ENCODE measurements around the gene ATP6AP1. TPM values are rescaled to one million over a fixed set of nuclear protein-coding genes. Genes with fewer than 3 reads are reported as not detected.

ATP6AP1 gene
- total RNA-seq, 2 donors from 2014 or later = 46.7 to 106 TPM

DNA sequence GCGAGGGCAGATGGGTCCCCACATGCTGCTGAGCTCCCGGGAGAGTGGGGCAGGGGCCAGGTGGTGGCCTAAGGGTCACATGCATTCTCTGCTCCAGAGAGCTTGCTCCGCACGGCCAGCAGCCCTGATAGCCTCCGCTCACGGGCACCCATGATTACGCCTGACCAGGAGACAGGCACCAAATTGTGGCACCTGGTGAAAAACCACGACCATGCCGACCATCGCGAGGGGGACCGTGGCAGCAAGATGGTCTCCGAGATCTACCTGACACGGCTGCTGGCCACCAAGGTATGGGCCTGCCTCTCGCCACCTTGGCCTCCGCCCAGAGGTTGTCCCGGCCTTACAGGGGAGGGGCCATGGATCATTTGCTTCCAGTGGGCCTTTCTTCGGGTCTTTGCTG lies 41.4 kb downstream of the ATP6AP1 start:
- no peaks in the 10 kb centered on the region for H3K27me3 Mint-ChIP-seq
- DNase-seq (ENCODE audit: low spot score) (peak; percentile 41), ATAC-seq (no peak)
- H3K4me1 Mint-ChIP-seq (ENCODE audit: low read depth in 2 of 2) = peaks cover 0 to 3% of the 10 kb centered on the region in 2 donors
- H3K36me3 Mint-ChIP-seq = no peaks in the 10 kb centered on the region
- no peak overlapping the region for H3K4me3 Mint-ChIP-seq
- H3K9me3 Mint-ChIP-seq = no peaks in the 10 kb centered on the region
- H3K27ac Mint-ChIP-seq = no peak overlapping the region

DNA sequence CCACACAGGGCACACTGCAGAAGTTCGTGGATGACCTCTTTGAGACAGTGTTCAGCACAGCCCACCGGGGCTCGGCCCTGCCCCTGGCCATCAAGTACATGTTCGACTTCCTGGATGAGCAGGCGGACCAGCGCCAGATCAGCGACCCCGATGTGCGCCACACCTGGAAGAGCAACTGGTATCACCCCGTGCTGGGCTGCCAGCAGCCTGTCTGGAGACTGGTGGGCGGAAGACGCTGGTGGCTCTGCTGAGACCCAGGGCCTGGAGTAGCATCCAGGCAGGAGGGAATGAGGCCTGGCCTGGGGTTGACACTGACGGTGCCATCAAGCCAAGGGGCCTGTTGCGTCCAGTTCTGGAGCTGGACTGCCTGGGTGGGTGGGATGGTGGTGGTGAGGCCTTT lies 42.0 kb downstream of the ATP6AP1 start:
- DNase-seq (ENCODE audit: low spot score) (peak; percentile 55), ATAC-seq (no peak)
- no peak overlapping the region for H3K27ac Mint-ChIP-seq
- H3K36me3 Mint-ChIP-seq = no peaks in the 10 kb centered on the region
- H3K4me1 Mint-ChIP-seq (ENCODE audit: low read depth in 2 of 2) = peaks cover 0 to 3% of the 10 kb centered on the region in 2 donors
- no peaks in the 10 kb centered on the region for H3K9me3 Mint-ChIP-seq
- no peaks in the 10 kb centered on the region for H3K27me3 Mint-ChIP-seq
- no peak overlapping the region for H3K4me3 Mint-ChIP-seq

DNA sequence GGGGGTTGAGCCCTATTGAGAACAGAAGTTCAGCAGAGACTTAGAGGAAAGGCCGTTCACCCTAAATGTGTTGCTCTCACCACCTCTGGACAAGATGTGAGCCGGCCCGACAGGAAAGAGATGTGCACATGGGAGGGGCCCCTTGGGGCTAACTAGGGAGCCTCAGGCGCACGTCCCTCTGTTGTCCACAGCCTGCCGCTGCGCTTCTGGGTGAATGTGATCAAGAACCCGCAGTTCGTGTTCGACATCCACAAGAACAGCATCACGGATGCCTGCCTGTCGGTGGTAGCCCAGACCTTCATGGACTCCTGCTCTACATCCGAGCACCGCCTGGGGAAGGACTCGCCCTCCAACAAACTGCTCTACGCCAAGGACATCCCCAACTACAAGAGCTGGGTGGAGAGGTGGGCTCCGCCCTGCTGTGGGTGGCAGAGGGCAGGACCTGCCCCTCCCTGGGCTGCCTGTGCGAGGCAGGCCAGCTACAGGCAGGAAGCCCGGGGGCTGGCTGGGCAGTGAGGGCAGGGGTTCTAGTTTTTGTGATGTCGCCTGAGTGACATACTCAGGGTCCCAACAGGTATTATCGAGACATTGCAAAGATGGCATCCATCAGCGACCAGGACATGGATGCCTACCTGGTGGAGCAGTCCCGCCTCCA lies 42.6 kb downstream of the ATP6AP1 start:
- DNase-seq (ENCODE audit: low spot score) (peak; percentile 28), ATAC-seq (no peak)
- Mint-ChIP-seq H3K9me3 (no peaks in the 10 kb centered on the region), H3K4me1 (ENCODE audit: low read depth in 2 of 2) (peaks cover 0 to 3% of the 10 kb centered on the region in 2 donors), H3K4me3 (no peak overlapping the region), H3K36me3 (no peaks in the 10 kb centered on the region), H3K27me3 (no peaks in the 10 kb centered on the region), H3K27ac (no peak overlapping the region)

- Mint-ChIP-seq H3K4me1 (ENCODE audit: low read depth in 2 of 2) (peaks cover 0 to 3% of the 10 kb centered on the region in 2 donors), H3K27ac (no peak overlapping the region)
Observed at GRCh38 chrX:154471839-154472684, 43.6 kb downstream of the ATP6AP1 start.

DNA sequence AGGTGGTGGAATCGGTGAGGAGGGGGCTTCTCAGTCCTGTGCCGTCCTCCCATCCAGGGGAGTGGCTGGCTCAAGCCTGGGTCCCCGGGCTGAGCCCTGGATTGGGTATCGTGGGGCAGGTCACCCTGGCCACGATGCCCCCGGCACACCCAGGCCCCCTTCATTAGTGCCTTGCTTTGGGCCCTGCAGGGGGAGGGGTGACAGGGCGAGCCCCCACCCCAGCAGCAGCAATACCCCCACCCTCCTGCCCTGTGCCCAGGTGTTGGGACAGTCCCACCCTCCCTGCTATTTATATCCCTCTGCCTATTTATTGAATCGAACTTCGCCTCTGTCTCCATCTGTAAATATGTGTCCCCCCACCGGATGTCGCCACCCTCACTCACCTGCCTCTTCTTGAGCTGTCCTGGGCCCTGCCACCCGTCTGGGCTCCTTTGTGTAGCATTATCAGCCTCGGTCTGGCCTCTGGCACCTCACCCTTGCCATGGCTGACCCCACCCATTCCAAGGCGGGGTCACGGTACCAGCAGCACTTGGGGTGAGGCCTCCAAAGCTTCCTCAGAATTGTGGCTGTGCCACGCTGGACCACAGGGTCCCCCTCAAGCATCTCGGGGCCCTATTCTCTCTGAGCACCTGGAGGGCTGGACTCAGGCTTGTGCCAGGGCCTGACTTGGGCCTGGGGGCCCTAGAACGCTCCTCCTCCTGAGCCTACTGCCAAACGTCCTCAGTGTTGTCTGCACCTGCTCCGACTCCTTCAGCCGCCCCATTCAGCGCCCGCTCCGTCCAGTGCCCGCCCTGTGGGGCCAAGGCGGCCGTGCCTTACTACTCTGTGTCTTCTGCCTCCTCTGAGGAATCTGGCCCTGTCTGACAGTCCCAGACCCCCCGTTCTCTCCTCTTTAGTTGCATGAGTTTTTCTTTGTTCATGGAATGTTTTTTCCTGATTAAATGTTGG lies 44.5 kb downstream of the ATP6AP1 start:
- DNase-seq (ENCODE audit: low spot score) = no peak
- H3K36me3 Mint-ChIP-seq = no peaks in the 10 kb centered on the region
- peaks cover 0 to 3% of the 10 kb centered on the region in 2 donors for H3K4me1 Mint-ChIP-seq (ENCODE audit: low read depth in 2 of 2)
- H3K27ac Mint-ChIP-seq = no peak overlapping the region
- ATAC-seq = no peak
- H3K9me3 Mint-ChIP-seq = no peaks in the 10 kb centered on the region
- H3K4me3 Mint-ChIP-seq = no peak overlapping the region
- H3K27me3 Mint-ChIP-seq = no peaks in the 10 kb centered on the region

More at GRCh38 chrX:154471839-154472684, 43.6 kb downstream of the ATP6AP1 start:
- Mint-ChIP-seq H3K27me3 (no peaks in the 10 kb centered on the region), H3K4me3 (no peak overlapping the region), H3K9me3 (no peaks in the 10 kb centered on the region), H3K36me3 (no peaks in the 10 kb centered on the region)
- no peak for ATAC-seq
- no peak for DNase-seq (ENCODE audit: low spot score)

GRCh38 chrX:154473683-154474082 lies 45.2 kb downstream of the ATP6AP1 start:
- H3K36me3 Mint-ChIP-seq = no peaks in the 10 kb centered on the region
- H3K4me3 Mint-ChIP-seq = no peak overlapping the region
- H3K27ac Mint-ChIP-seq = no peak overlapping the region
- no peaks in the 10 kb centered on the region for H3K9me3 Mint-ChIP-seq
- ATAC-seq (no peak), DNase-seq (ENCODE audit: low spot score) (no peak)
- peaks cover 0 to 3% of the 10 kb centered on the region in 2 donors for H3K4me1 Mint-ChIP-seq (ENCODE audit: low read depth in 2 of 2)
- no peaks in the 10 kb centered on the region for H3K27me3 Mint-ChIP-seq

- Mint-ChIP-seq H3K36me3 (no peaks in the 10 kb centered on the region), H3K27ac (no peak overlapping the region), H3K27me3 (no peaks in the 10 kb centered on the region), H3K9me3 (no peaks in the 10 kb centered on the region), H3K4me3 (no peak overlapping the region), H3K4me1 (ENCODE audit: low read depth in 2 of 2) (peaks cover 6 to 7% of the 10 kb centered on the region in 2 donors)
- ATAC-seq = no peak
- DNase-seq (ENCODE audit: low spot score) = no peak
Observed at GRCh38 chrX:154476821-154477220, 48.3 kb downstream of the ATP6AP1 start.

DNA sequence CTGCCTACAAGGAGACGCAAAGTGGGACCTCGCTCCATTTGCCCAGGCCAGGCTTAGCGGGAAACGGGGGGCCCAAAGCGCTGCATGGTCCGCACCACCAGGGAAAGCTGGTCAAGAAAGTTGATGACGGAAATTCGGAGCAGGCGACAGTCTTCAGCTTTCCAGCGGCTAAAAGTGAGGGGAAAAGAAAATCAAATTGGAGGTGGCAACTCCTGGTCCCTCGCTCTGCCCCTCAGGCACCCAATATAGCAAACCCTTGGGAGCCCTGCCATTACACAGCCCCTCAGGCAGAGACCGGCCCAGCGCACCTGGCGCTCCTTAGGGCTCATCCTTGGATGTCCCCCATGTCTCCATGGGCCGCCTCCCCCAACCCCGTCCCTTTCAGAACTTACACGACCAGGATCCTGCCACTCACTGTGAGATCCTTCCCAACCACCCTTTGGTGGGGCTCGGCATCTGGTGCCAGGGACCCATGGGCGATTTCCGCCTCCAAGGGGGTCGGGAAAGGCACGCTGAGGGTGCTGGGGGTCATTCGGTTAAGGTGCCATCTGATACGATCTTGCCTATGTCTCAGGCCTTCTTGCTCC lies 49.5 kb downstream of the ATP6AP1 start:
- DNase-seq (ENCODE audit: low spot score) = no peak
- no peak for ATAC-seq
- peak overlapping the region in 1 of 2 donors; percentile 87 for H3K27ac Mint-ChIP-seq
- H3K4me1 Mint-ChIP-seq (ENCODE audit: low read depth in 2 of 2) = peaks cover 6 to 7% of the 10 kb centered on the region in 2 donors
- H3K4me3 Mint-ChIP-seq = peak overlapping the region; percentile 80
- no peaks in the 10 kb centered on the region for H3K9me3 Mint-ChIP-seq
- peaks cover 0 to 3% of the 10 kb centered on the region in 2 donors for H3K27me3 Mint-ChIP-seq
- no peaks in the 10 kb centered on the region for H3K36me3 Mint-ChIP-seq

GRCh38 chrX:154478728-154479622 lies 50.5 kb downstream of the ATP6AP1 start, which contains the start of gene LAGE3:
TSS of gene LAGE3 (minus strand) at chrX:154479281. CDS start at chrX:154478915, 366 bp downstream.
- DNase-seq (ENCODE audit: low spot score) (peak; percentile 93), ATAC-seq (peak; percentile 93 to 94)
- Mint-ChIP-seq H3K9me3 (no peaks in the 10 kb centered on the region), H3K27me3 (peaks cover 0 to 3% of the 10 kb centered on the region in 2 donors), H3K4me3 (peak within 1 kb of the TSS; percentile 80), H3K36me3 (no peaks in the 10 kb centered on the region), H3K4me1 (ENCODE audit: low read depth in 2 of 2) (peaks cover 4 to 6% of the 10 kb centered on the region in 2 donors), H3K27ac (peak within 1 kb of the TSS; percentile 87 to 94)

- Mint-ChIP-seq H3K27ac (no peak overlapping the region), H3K9me3 (no peaks in the 10 kb centered on the region), H3K4me3 (no peak overlapping the region), H3K4me1 (ENCODE audit: low read depth in 2 of 2) (peaks cover 4 to 6% of the 10 kb centered on the region in 2 donors), H3K27me3 (peaks cover 0 to 3% of the 10 kb centered on the region in 2 donors), H3K36me3 (no peaks in the 10 kb centered on the region)
- ATAC-seq = no peak
- DNase-seq (ENCODE audit: low spot score) = no peak
Observed at GRCh38 chrX:154481195-154481594, 52.7 kb downstream of the ATP6AP1 start.

- H3K4me3 Mint-ChIP-seq = no peak overlapping the region
- DNase-seq (ENCODE audit: low spot score) = no peak
- peaks cover 0 to 3% of the 10 kb centered on the region in 2 donors for H3K27me3 Mint-ChIP-seq
- no peaks in the 10 kb centered on the region for H3K9me3 Mint-ChIP-seq
- ATAC-seq = no peak
- H3K36me3 Mint-ChIP-seq = no peaks in the 10 kb centered on the region
- no peak overlapping the region for H3K27ac Mint-ChIP-seq
- H3K4me1 Mint-ChIP-seq (ENCODE audit: low read depth in 2 of 2) = peaks cover 4 to 6% of the 10 kb centered on the region in 2 donors
Observed at GRCh38 chrX:154481911-154482601, 53.6 kb downstream of the ATP6AP1 start.

DNA sequence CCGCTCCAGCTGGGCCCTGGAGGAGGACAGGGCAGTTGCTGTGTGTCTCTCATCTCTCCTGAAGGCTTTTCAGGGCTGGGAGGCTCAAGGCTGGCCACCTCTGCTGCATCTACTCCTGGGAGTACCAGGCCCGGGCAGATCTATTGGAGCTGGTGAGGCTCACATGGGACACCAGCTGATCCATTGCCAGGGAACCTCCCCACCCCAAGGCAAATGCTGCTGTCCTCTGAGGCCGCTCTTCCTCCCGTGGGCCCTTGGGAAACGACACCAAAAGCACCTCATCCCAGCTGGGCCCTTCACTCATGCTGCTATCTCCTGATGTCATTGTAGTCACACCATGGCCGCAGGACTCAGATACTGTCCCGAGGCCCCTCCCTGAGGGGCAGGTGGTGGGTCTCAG lies 54.3 kb downstream of the ATP6AP1 start:
- ATAC-seq (no peak), DNase-seq (ENCODE audit: low spot score) (no peak)
- H3K27ac Mint-ChIP-seq = no peak overlapping the region
- peaks cover 0 to 3% of the 10 kb centered on the region in 2 donors for H3K27me3 Mint-ChIP-seq
- H3K4me3 Mint-ChIP-seq = no peak overlapping the region
- H3K4me1 Mint-ChIP-seq (ENCODE audit: low read depth in 2 of 2) = peaks cover 4 to 7% of the 10 kb centered on the region in 2 donors
- no peaks in the 10 kb centered on the region for H3K36me3 Mint-ChIP-seq
- no peaks in the 10 kb centered on the region for H3K9me3 Mint-ChIP-seq
